ENCODE results near the gene CDK14. TPM values are rescaled to one million over a fixed set of nuclear protein-coding genes. Genes with fewer than 3 reads are reported as not detected.

The CDK14 gene
- total and polyA plus RNA-seq, 2 donors (not counting 3 experiments of a cell fraction or from before 2014, with no cell fraction given) = 5.5 to 34.2 TPM

DNA sequence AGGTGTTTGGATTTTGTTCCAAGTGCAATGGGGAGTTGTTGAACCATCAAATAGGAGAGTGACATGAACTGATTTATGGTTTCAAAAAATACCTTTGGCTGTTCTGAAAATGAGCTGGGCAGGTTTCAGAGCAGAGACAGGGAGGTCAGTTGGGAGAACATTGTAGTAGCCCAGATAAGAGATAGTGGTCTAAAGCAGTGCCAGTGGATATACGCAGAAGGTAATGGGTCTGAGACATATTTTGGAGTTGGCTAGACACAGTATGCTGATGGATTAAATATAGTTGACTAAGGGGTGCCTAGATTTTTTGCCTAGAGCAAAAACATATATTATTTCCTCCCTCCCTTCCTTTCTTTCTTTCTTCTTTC, 21.3 kb upstream of the CDK14 start:
- Histone ChIP-seq H3K9me1 (replicated peaks; ENCODE audit: control insufficient read depth, extremely low read depth, insufficient read depth, low read length) (no peaks in the 10 kb centered on the region), H3K79me2 (ENCODE audit: control insufficient read depth, insufficient read depth, low read length) (no peaks in the 10 kb centered on the region), H3K9me3 (replicated peaks; ENCODE audit: control insufficient read depth, insufficient read depth, low read length) (no peaks in the 10 kb centered on the region), H3K4me2 (ENCODE audit: insufficient read depth, low read length) (no peak overlapping the region), H3K36me3 (ENCODE audit: control insufficient read depth in 2 of 2, extremely low read depth in 1 of 2, insufficient read depth in 2 of 2, low read length in 2 of 2) (no peaks in the 10 kb centered on the region), H3K9ac (replicated peaks; ENCODE audit: extremely low read depth, insufficient read depth, low read length) (no peak overlapping the region), H3K4me3 (replicated peaks in 1 of 3; ENCODE audit: insufficient read depth in 1 of 3, low read depth in 1 of 3, low read length in 3 of 3) (no peak overlapping the region), H3K27ac (ENCODE audit: insufficient read depth, low read depth, low read length) (no peak overlapping the region), H3K4me1 (ENCODE audit: control insufficient read depth, extremely low read depth, insufficient read depth, low read length) (no peaks in the 10 kb centered on the region), H3K27me3 (ENCODE audit: control insufficient read depth in 2 of 2, insufficient read depth in 2 of 2, low read length in 2 of 2) (peaks cover 0 to 2% of the 10 kb centered on the region in 2 experiments), H4K20me1 (replicated peaks; ENCODE audit: control insufficient read depth, extremely low read depth, insufficient read depth, low read length) (no peaks in the 10 kb centered on the region), H2AFZ (ENCODE audit: low read depth, low read length) (no peak overlapping the region)
- ChIA-PET CTCF (interaction anchor here (1.5 kb wide), 1 partner anchor 459 kb away, joined by 3 read pairs; no protein-coding TSS in a partner anchor), POLR2A (no interaction called here)
- intact Hi-C loops (cut with micrococcal nuclease) (no loop called here), dilution Hi-C loops (cut with MboI; ENCODE audit: extremely low pct_ligation_motif_present, low sequenced_read_pairs) (no loop called here)
- DNase-seq (ENCODE audit: low read depth, low spot score) (no peak), FAIRE-seq (no peak)
- BruUV-seq (replicated peaks) = no TSS peak
- TF ChIP-seq, protein P1, sequence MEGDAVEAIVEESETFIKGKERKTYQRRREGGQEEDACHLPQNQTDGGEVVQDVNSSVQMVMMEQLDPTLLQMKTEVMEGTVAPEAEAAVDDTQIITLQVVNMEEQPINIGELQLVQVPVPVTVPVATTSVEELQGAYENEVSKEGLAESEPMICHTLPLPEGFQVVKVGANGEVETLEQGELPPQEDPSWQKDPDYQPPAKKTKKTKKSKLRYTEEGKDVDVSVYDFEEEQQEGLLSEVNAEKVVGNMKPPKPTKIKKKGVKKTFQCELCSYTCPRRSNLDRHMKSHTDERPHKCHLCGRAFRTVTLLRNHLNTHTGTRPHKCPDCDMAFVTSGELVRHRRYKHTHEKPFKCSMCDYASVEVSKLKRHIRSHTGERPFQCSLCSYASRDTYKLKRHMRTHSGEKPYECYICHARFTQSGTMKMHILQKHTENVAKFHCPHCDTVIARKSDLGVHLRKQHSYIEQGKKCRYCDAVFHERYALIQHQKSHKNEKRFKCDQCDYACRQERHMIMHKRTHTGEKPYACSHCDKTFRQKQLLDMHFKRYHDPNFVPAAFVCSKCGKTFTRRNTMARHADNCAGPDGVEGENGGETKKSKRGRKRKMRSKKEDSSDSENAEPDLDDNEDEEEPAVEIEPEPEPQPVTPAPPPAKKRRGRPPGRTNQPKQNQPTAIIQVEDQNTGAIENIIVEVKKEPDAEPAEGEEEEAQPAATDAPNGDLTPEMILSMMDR (IDR thresholded peaks at IDR 0.05; ENCODE audit: extremely low read depth in 1 of 2, insufficient read depth in 1 of 2, low read depth in 1 of 2, low read length in 2 of 2) = no peak

DNA sequence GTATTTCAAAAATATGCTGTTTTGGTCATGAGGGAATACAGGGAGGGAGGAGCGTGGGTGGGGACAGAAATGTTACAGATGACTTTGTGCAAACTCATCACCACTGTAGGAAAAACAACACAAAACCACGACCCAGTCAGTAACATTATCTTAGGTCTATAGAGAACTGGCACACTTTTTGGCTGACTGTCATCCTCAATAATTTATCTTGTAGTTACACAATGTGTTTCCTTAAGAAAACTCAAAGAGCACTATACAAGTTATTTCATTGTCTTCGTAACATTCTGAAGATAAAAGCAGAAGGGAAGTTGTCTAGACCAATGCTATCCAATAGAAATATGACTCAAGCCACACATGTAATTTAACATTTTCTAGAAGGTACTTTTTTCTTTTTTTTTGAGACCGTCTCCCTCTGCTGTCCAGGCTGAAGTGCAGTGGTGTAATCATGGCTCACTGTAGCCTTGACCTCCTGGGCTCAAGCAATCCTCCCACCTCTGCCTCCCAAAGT, 16.9 kb upstream of the CDK14 start:
- no peaks in the 10 kb centered on the region for H3K36me3 ChIP-seq (ENCODE audit: control insufficient read depth in 2 of 2, extremely low read depth in 1 of 2, insufficient read depth in 2 of 2, low read length in 2 of 2)
- peak; percentile 59 for DNase-seq (ENCODE audit: low read depth, low spot score)
- H3K79me2 ChIP-seq (ENCODE audit: control insufficient read depth, insufficient read depth, low read length) = no peaks in the 10 kb centered on the region
- POLR2A ChIA-PET = no interaction called here
- H3K9ac ChIP-seq (replicated peaks; ENCODE audit: extremely low read depth, insufficient read depth, low read length) = no peak overlapping the region
- H3K4me2 ChIP-seq (ENCODE audit: insufficient read depth, low read length) = no peak overlapping the region
- TF ChIP-seq POLR2AphosphoS5 (IDR thresholded peaks at IDR 0.05; ENCODE audit: insufficient read depth, low read depth, low read length) (no peak), FOS (IDR thresholded peaks at IDR 0.05; ENCODE audit: borderline replicate concordance, insufficient read depth, low read length) (no peak), POLR2A (IDR thresholded peaks at IDR 0.05; ENCODE audit: low read depth, low read length) (no peak), GATA2 (IDR thresholded peaks at IDR 0.05; ENCODE audit: insufficient read depth, insufficient read length, low read depth, low read length) (no peak)
- no peak overlapping the region for H2AFZ ChIP-seq (ENCODE audit: low read depth, low read length)
- no peaks in the 10 kb centered on the region for H4K20me1 ChIP-seq (replicated peaks; ENCODE audit: control insufficient read depth, extremely low read depth, insufficient read depth, low read length)
- H3K4me1 ChIP-seq (ENCODE audit: control insufficient read depth, extremely low read depth, insufficient read depth, low read length) = peaks cover 6% of the 10 kb centered on the region
- no peak overlapping the region for H3K4me3 ChIP-seq (replicated peaks in 1 of 3; ENCODE audit: insufficient read depth in 1 of 3, low read depth in 1 of 3, low read length in 3 of 3)
- intact Hi-C loops (cut with micrococcal nuclease) = no loop called here
- peak; percentile 48 for FAIRE-seq
- BruUV-seq (replicated peaks) = no TSS peak
- CTCF ChIA-PET = interaction anchor here (1.3 kb wide), 1 partner anchor 124 kb away, joined by 3 read pairs; no protein-coding TSS in a partner anchor
- no peaks in the 10 kb centered on the region for H3K9me1 ChIP-seq (replicated peaks; ENCODE audit: control insufficient read depth, extremely low read depth, insufficient read depth, low read length)
- dilution Hi-C loops (cut with MboI; ENCODE audit: extremely low pct_ligation_motif_present, low sequenced_read_pairs) = no loop called here
- H3K27ac ChIP-seq (ENCODE audit: insufficient read depth, low read depth, low read length) = no peak overlapping the region
- H3K9me3 ChIP-seq (replicated peaks; ENCODE audit: control insufficient read depth, insufficient read depth, low read length) = no peaks in the 10 kb centered on the region
- H3K27me3 ChIP-seq (ENCODE audit: control insufficient read depth in 2 of 2, insufficient read depth in 2 of 2, low read length in 2 of 2) = no peaks in the 10 kb centered on the region
